HepG2 (cell line): ENCODE results near the gene YIF1A. TPM values are rescaled to one million over a fixed set of nuclear protein-coding genes. Genes with fewer than 3 reads are reported as not detected.

Experiments
- CEBPZ ChIP-seq: IDR thresholded peaks from 2 replicates; pipeline ENCODE4 v1.6.1; 2012; ENCODE audit warnings: low read length, improper control_type of control experiment
- HNF4G ChIP-seq, 2 experiments: sonication (generic) in 1 of 2; formaldehyde crosslinking in 1 of 2; IDR thresholded peaks; 2 replicates each; pipeline versions ENCODE4 v1.4.0 to v1.6.1; 2011 to 2020; ENCODE audit warnings: borderline replicate concordance in 2 of 2, low read depth in 2 of 2, mild to moderate bottlenecking in 2 of 2, low read length in 1 of 2, missing genetic modification reagents in 1 of 2, moderate library complexity in 1 of 2
- MAFK ChIP-seq, 2 experiments: IDR thresholded peaks in 1 of 2; conservative IDR thresholded peaks in 1 of 2; 2 replicates each; pipeline ENCODE4 v1.6.1; 2011; ENCODE audit warnings: improper control_type of control experiment in 2 of 2, low read length in 2 of 2
- NR2C2 ChIP-seq: sonication (generic); formaldehyde crosslinking; IDR thresholded peaks from 2 replicates; pipeline ENCODE4 v1.4.0; 2020; ENCODE audit warnings: missing genetic modification reagents, mild to moderate bottlenecking, moderate library complexity, borderline replicate concordance
- SUZ12 ChIP-seq: fragments of 150-350 bp; IDR thresholded peaks from 2 replicates; pipeline ENCODE4 v1.6.1; 2014; ENCODE audit warnings: low read depth, low read length
- ZBTB34 ChIP-seq: sonication (generic); formaldehyde crosslinking; IDR thresholded peaks from 2 replicates; pipeline ENCODE4 v1.8.0; 2022; ENCODE audit warnings: mild to moderate bottlenecking, missing genetic modification reagents
- ZFP1 ChIP-seq: IDR thresholded peaks from 2 replicates; pipeline ENCODE4 v1.6.1; 2016
- ZHX1 ChIP-seq: sonication (generic); formaldehyde crosslinking; IDR thresholded peaks from 2 replicates; pipeline ENCODE4 v1.8.1; 2022; ENCODE audit warnings: low read depth, mild to moderate bottlenecking, missing genetic modification reagents
- ZHX2 ChIP-seq, 2 experiments: sonication (generic) in 1 of 2; formaldehyde crosslinking in 1 of 2; IDR thresholded peaks; 2 replicates each; pipeline versions ENCODE4 v1.6.1 to v1.9.0; 2014 to 2022; ENCODE audit warnings: antibody characterized with exemption in 1 of 2, borderline replicate concordance in 1 of 2, inconsistent platforms in 1 of 2, low read depth in 1 of 2, missing genetic modification reagents in 1 of 2
- ZNF367 ChIP-seq: sonication (generic); formaldehyde crosslinking; IDR thresholded peaks from 2 replicates; pipeline ENCODE4 v1.4.0; 2020; ENCODE audit warnings: missing genetic modification reagents, borderline replicate concordance
- ZNF703 ChIP-seq: sonication (generic); formaldehyde crosslinking; IDR thresholded peaks from 2 replicates; pipeline ENCODE4 v1.5.1; 2020; ENCODE audit warnings: missing genetic modification reagents, mild to moderate bottlenecking, moderate library complexity, borderline replicate concordance
- ZNF720 ChIP-seq: sonication (generic); formaldehyde crosslinking; IDR thresholded peaks from 2 replicates; pipeline ENCODE4 v1.4.0; 2020; ENCODE audit warnings: missing genetic modification reagents
- polyA plus RNA-seq, 8 experiments: library from polyadenylated mRNA; depleted of rRNA in 3 of 8; stranded (reverse) in 7 of 8; unstranded in 1 of 8; fragments of >200 nt; fragmentation: Illumina TruSeq in 4 of 8; extraction: Trizol in 4 of 8; gene quantifications; 2 replicates each; pipeline versions ENCODE4 v1.2.1 to v1.2.3, GENCODE V29; 2011 to 2016; ENCODE audit warnings: low read depth in 4 of 8, missing spikeins in 1 of 8, mixed read lengths in 1 of 8; ENCODE audit not compliant: insufficient read depth in 1 of 8
- total RNA-seq, 5 experiments: library from RNA; depleted of rRNA; stranded (reverse); fragments of >200 nt; fragmentation: Illumina TruSeq; extraction: Trizol; gene quantifications; 2 replicates each; pipeline ENCODE4 v1.2.3, GENCODE V29; 2016; ENCODE audit warnings: low read depth in 1 of 5

YIF1A gene
- total and polyA plus RNA-seq, 2 of the 13 experiments (the other 11 are each of a cell fraction or from before 2014, with no cell fraction given): 133 to 145 TPM

- TF ChIP-seq HNF4G (IDR thresholded peaks at IDR 0.05; ENCODE audit: borderline replicate concordance, low read depth, low read length) (peak; percentile 65; the same call in 1 of the 2 replicates), HNF4G (CRISPR knock-in tag; IDR thresholded peaks at IDR 0.05; ENCODE audit: borderline replicate concordance, low read depth) (no peak), CEBPZ (no peak), ZNF367 (CRISPR knock-in tag) (no peak), ZBTB34 (CRISPR knock-in tag) (no peak), NR2C2 (CRISPR knock-in tag) (no peak), SUZ12 (no peak), MAFK (conservative IDR thresholded peaks at IDR 0.05 in 1 of 2, IDR thresholded peaks at IDR 0.05 in 1 of 2; ENCODE audit: low read length in 2 of 2) (no peak), ZNF720 (CRISPR knock-in tag) (no peak), ZNF703 (CRISPR knock-in tag) (no peak), ZHX2 (IDR thresholded peaks at IDR 0.05; ENCODE audit: low read depth) (no peak), ZHX2 (CRISPR knock-in tag; IDR thresholded peaks at IDR 0.05; ENCODE audit: borderline replicate concordance) (no peak), ZFP1 (CRISPR knock-in tag) (no peak), ZHX1 (CRISPR knock-in tag) (peak; percentile 64; the same call in 1 of the 2 replicates)
Observed at GRCh38 chr11:66313321-66314185, 24.6 kb upstream of the YIF1A start (continued).
